DMS114 treated with DMSO at 0.1 percent for 48 hours (cell line): Measurements from ENCODE around the gene MYL6B.
"Not testable (repeated sequence)": the region's sequence is repeated elsewhere in the genome, so short reads cannot be mapped to it uniquely, and the experiment has no call there.

ENCODE experiments used
- DNase-seq: peaks from one replicate; lab custom pipeline; 2025; ENCODE audit not compliant: unreplicated experiment; lab: John Stamatoyannopoulos, UW

Gene MYL6B

GRCh38 chr12:56163533-56164344 lies 11.4 kb downstream of the MYL6B start:
- DNase-seq = no peak

- no peak for DNase-seq
Observed at GRCh38 chr12:56164345-56164729, 11.9 kb downstream of the MYL6B start.

- DNase-seq = no peak
Observed at GRCh38 chr12:56165369-56165768, 13.0 kb downstream of the MYL6B start.

GRCh38 chr12:56169229-56169759 lies 16.9 kb downstream of the MYL6B start:
- no peak for DNase-seq

GRCh38 chr12:56172839-56173238 lies 20.5 kb downstream of the MYL6B start:
- DNase-seq = no peak

GRCh38 chr12:56178347-56178746 lies 26.0 kb downstream of the MYL6B start:
- DNase-seq = no peak

GRCh38 chr12:56186957-56187356 lies 34.6 kb downstream of the MYL6B start:
- DNase-seq = no peak

GRCh38 chr12:56188131-56188777 lies 35.9 kb downstream of the MYL6B start:
- no peak for DNase-seq

- no peak for DNase-seq
Observed at GRCh38 chr12:56188778-56189098, 36.4 kb downstream of the MYL6B start.

- DNase-seq = peak; percentile 66
Observed at GRCh38 chr12:56189099-56189917, 36.9 kb downstream of the MYL6B start, which contains the start of gene SMARCC2. Gene SMARCC2, minus strand, starts transcription at chr12:56189483. Its CDS starts 22 bp downstream, at chr12:56189461.

GRCh38 chr12:56189918-56190694 lies 37.7 kb downstream of the MYL6B start:
- DNase-seq = peak; percentile 83

- DNase-seq = no peak
Observed at GRCh38 chr12:56190695-56191155, 38.3 kb downstream of the MYL6B start.

- no peak for DNase-seq
Observed at GRCh38 chr12:56192582-56192981, 40.2 kb downstream of the MYL6B start.

- peak; percentile 86 for DNase-seq
Observed at GRCh38 chr12:56193025-56193578, 40.7 kb downstream of the MYL6B start.

- not testable (repeated sequence) for DNase-seq
Observed at GRCh38 chr12:56196818-56197550, 44.6 kb downstream of the MYL6B start.

- DNase-seq = no peak
Observed at GRCh38 chr12:56197921-56198635, 45.7 kb downstream of the MYL6B start.

GRCh38 chr12:56198836-56199235 lies 46.4 kb downstream of the MYL6B start:
- no peak for DNase-seq

- no peak for DNase-seq
Observed at GRCh38 chr12:56202366-56202765, 50.0 kb downstream of the MYL6B start.

GRCh38 chr12:56202838-56203237 lies 50.5 kb downstream of the MYL6B start:
- DNase-seq = no peak
